DOHH2 (cell line): ENCODE results near the gene TFAP2C.

ENCODE experiments used
- CTCF ChIP-seq: fragments of 200-600 bp; sonication (generic); IDR thresholded peaks from one replicate; pipeline ENCODE4 v1.5.1; 2014; ENCODE audit warnings: antibody characterized with exemption, mild to moderate bottlenecking, low read depth, low read length; ENCODE audit not compliant: poor library complexity, severe bottlenecking
- EZH2phosphoT487 ChIP-seq: fragments of 200-600 bp; sonication (generic); IDR thresholded peaks from 2 replicates; pipeline ENCODE4 v1.6.1; 2017; ENCODE audit warnings: borderline replicate concordance, mild to moderate bottlenecking, antibody characterized with exemption, low read length, moderate library complexity, mixed read lengths

- TF ChIP-seq CTCF (no peak), EZH2phosphoT487 (no peak)
Observed at GRCh38 chr20:56592817-56593216, 36.3 kb upstream of the TFAP2C start.
